ENCODE measurements around the gene RMC1.
"Not testable (repeated sequence)": the region's sequence is repeated elsewhere in the genome, so short reads cannot be mapped to it uniquely, and the experiment has no call there.

The RMC1 gene

DNA sequence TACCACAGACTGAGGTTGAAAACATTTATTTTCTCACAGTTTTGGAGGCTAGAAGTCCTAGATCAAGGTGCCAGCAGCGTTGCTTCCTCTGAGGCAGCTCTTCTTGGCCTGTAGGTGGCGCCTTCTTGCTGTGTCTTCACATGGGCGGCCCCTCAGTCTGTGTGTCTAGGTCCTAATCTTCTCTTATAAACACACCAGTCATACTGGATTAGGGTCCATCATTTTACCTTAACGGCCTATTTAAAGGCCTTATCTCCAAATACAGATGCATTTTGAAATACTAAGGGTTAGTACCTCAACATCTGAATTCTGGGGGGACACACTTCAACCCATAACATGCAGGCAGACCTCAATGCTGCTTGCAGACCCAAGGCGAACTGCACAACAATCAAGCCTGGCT is 4.4 kb upstream of the RMC1 start:
- peak; percentile 88 to 95 for DNase-seq

DNA sequence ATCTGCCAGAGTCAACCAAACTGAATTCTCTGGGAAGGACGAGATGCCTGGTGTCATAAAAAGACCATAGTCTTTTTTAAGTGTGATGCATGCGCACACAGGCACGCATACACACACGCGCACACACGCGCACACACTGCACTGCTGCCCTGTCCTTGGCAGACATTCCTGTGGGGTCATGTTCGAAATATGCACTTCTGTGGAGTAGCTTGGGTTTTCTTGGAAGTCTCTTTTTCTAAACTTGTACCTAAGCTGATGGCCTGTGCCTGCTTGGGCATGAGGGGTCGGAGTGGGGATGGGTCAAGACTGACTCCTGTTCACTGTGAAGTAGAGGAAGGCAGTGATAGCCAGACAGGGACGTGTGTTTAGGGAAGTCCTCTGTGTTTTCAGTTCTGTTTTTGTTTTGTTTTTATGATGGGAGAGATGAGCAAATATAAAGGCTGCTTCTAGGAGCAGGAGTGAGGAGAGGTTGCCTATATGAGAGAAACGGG is 4.0 kb upstream of the RMC1 start:
- no peak for DNase-seq

DNA sequence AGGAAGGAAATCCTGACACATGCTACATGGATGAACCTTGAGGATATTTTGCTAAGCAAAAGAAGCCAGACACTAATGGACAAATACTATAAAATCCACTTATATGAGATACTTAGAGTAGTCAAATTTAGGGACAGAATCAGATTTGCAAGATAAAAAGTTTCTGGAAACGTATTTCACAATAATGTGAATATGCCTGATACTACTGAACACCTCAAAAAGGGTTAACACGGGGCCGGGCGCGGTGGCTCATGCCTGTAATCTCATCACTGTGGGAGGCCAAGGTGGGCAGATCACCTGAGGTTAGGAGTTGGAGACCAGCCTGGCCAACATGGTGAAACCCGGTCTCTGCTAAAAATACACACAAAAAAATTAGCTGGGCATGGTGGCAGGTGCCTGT is 1.7 kb upstream of the RMC1 start:
- DNase-seq, result no peak

DNA sequence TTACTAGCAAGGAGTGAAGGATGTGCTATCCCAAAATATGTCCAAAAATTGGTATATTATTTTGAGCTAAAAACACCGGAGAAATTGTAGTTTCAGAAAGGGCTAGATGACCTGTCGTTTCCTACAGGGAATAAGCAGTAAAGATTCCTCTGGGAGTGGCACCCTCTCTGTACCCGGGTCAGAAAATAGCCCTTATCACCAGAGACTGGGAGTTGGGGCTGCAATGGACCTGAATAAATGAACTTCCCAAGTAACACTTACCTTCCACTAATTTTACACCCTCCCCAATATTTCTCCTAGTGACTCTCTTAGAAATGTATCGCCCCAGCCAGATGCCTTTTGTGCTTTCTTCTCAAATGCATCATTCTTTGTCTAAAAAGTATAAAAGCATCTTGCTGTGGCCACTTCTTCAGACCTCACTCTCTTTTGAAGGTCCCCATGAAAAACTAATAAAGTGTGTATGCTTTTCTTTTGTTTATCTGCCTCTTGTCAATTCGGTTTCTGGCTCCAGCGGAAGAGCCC is 734 bp upstream of the RMC1 start:
- no peak for DNase-seq

DNA sequence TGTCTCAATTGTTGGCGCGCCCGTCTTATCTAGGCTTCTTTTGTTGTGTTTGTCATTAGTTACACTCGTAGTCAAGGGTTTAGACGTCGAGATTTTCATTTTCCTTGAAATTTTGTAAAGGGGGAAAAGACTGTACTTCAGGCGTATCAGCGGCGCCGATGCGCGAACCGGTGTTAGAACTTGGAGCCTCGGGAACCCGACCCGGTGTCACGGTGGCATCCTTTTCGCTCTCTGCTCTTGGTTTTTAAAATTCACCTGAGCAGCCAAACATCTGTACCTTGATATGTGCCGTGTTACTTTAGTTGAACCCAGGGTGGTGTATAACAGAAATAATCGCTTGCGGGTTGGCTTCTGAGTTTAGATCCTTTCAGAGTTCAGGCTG is 643 bp downstream of the RMC1 start:
- DNase-seq, result peak in 1 of 2 experiments; percentile 5

DNA sequence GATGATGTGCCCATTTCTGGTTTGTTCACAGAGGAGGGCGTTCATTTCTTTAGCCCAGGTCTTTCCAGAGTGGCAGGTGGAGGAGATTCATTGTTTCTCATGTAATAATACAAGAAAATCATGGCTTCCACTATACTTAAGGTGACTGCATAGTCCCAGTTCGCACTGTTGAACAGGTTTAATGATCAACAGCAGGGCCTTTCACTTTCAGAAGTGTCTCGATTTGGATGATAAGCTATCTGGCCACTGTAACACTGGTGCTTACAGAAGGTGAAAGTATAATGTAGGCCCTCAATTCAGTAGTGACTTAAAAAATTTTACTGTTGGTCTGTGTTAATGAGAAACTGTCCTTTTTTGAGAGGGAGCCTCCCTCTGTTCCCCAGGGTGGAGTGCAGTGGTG is 1.4 kb downstream of the RMC1 start:
- no peak for DNase-seq

DNA sequence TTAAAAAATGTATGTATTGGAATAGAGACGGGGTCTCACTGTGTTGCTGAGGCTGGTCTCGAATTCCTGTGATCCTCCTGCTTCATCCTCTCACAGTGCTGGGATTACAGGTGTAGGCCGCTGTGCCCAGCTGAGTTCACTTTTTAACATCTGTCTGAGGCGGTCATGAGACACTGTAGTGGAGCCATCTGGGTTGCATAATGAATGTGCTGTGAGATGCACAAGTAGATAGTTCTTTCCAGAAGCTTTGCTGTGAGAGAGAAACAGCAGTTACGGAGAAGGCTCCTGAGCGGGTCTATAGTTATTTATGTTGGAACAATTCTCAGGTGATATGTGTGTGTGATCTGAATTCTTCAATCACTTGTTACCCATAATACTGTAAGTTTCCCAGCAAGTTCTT is 3.1 kb downstream of the RMC1 start:
- no peak for DNase-seq

DNA sequence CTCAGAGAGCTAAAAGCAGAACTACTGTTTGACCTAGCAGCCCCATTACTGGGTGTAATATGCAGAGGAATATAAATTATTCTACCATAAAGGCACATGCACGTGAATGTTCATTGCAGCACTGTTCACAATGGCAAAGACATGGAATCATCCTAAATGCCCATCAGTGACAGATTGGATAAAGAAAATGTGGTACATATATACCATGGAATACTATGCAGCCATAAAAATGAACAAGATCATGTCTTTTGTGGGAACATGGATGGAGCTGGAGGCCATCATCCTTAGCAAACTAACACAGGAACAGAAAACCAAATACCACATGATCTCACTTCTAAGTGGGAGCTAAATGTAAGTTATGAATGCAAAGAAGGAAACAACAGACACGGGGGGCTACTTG is 7.6 kb downstream of the RMC1 start:
- DNase-seq, result not testable (repeated sequence)

DNA sequence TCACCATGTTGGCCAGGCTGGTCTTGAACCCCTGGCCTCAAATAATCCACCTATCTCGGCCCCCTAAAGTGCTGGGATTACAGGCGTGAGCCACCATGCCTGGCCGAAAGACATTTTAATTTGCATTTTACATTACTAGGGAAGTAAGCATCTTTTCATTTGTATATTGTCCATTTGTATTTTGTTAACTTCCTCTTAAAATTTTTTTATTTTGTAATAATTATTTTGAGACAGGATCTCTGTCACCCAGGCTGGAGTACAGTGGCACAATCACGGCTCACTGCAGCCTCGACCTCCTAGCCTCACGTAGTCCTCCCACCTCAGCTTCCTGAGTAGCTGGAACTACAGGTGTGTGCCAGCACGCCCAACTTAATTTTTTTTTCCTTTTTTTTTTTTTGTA is 8.9 kb downstream of the RMC1 start:
- not testable (repeated sequence) for DNase-seq

DNA sequence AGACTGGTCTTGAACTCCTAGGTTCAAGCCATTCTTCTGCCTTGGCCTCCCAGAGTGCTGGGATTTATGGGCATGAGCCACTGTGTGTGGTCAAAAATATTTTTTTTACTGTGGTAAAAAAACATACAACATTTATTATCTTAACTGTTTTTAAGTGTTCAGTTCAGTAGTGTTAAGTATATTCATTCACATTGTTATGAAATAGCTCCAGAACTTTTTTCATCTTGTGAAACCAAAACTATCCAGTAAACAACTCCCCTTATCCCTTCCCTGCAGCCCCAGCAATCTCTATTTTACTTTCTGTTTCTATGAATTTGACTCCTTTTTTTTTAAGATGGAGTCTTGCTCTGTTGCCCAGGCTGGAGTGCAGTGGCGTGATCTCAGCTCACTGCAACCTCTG is 9.3 kb downstream of the RMC1 start:
- DNase-seq, result no peak

DNA sequence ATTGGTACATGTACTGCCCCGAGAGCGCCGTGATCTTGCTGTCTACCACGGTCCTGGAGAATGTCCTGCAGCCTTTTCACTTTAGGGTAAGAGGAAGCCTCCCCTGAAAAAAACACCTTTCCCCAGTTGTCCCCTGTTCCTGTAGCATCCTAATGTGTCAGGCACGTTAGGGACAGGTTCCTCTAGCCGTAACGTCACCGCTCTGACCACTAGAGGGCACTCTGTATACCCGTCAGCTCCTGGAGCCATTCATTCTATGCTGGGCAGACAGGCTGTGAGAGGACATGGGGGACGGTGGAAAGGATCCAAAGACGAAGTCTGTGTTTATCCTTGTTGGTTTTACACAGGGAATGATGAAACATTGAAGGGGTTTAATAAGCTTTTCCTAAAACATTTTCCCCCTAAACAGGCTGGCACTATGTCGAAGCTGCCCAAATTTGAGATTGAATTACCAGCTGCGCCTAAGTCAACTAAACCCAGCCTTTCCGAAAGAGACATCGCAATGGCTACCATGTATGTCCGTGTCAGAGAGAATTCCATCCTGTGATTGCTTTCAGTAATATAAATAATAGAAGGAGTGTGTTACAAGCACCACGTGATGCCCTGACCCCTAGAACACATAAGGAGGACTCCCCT is 12.7 kb downstream of the RMC1 start:
- peak; percentile 79 to 83 for DNase-seq

DNA sequence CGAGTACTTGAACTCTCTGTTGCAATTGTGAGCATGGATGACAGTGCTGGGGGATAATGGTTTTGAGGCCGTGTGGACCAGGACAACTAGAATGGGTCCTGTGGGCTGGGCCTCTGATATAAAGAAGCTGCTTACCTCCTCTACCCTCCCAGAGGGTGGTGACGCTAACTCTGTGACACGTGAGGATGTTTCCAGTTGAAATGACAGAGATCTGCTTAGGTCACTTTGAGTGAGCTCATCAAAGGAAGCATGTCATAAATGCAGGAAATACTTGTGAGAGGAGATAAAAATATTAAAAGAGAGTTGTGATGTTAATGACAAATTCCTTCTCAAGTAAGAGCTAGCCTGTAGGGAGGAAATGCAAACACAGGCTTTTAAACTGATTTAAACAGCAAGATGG is 16.4 kb downstream of the RMC1 start:
- DNase-seq, result no peak

DNA sequence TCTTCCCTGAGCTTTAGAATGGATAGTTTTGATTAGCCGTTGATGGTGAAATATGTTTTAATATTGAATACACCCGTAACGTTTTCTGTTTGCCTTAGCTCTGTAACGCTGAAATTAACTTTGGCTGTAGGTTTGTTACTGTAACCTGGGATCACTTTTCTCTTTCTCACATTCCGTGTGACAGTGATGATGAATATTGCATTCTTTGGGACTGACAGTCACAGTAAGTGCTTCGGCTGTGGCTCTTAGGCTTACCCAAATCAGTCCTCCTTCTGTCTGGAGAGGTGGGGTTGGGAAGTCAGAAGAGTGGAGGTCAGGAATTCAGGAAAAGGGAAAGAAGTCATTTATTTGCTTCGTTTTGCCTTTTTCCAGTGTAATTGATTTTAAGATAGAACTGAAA is 18.0 kb downstream of the RMC1 start:
- DNase-seq, result no peak

DNA sequence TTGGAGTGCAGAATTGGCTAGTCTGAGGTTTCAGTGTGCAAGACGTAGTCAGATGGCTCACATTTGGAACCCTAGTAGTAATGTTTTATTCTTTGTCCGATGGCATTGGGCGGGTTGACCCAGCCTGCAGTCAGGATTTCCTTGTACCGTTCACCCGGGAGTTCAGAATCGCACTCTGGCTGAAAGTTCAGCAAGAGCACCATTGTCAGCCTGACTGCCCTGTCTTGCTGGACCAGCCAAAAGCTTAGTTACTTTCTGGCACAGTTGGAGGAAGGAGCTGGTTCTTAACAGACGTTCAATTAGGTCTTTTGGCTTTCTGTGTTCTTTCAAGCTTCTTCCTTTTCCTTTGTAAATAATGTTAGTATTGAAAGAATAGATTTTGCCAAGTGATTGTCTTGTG is 18.6 kb downstream of the RMC1 start:
- DNase-seq, result no peak

DNA sequence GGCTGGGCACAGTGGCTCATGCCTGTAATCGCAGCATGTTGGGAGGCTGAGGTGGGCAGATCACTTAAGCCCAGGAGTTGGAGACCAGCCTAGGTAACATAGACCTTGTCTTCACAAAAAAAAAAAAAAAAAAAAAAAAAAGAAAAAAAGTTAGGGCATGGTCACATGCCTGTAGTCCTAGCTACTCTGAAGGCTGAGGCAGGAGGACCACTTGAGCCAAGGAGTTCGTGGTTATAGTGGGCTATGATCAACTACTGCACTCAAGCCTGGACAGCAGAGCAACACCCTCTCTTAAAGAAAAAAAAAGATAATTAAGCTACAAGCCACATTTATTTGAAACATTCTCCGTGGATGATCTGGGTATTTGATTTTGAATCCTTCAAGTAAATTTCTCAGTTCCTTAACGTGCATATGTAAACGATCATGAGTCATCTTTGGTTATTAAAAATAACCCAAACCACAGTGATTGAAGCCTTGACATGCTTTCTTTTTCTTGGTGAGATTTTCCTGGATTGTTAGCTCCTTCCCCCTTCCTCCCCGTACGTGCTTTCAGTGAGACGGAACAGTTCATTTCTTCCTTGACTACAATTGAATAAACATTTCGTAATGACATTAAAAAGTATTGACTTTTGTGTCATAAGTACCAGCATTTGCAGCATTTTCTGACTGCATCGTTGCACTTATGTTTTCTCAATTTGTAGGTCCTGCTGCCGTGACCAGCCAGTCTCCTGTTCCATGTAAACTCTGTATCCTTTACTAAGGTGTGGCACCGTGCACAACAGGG is 20.3 kb downstream of the RMC1 start:
- no peak for DNase-seq

DNA sequence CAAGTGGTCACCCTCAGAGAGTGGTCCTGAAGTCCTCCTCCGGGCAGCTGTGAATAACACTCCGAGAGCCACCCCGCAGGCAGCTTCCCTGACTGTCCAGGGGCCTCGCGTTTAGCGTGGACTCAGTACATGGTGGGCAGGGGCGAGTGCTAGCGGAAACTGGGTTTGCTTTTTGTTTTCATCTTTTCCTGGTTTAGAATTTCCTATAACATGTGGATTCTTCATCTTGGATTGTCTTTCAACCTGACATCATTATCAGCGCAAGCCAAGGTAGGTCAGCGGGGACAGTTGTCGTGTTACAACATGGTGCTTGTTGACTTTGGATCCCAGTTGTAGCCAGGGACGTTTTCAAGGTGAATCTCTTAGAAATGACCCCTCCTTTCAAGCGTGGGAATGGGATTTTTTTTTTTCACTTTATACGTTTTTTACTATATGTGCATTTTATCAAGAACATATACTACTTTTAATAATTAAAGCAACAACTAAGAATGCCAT is 20.9 kb downstream of the RMC1 start:
- no peak for DNase-seq

DNA sequence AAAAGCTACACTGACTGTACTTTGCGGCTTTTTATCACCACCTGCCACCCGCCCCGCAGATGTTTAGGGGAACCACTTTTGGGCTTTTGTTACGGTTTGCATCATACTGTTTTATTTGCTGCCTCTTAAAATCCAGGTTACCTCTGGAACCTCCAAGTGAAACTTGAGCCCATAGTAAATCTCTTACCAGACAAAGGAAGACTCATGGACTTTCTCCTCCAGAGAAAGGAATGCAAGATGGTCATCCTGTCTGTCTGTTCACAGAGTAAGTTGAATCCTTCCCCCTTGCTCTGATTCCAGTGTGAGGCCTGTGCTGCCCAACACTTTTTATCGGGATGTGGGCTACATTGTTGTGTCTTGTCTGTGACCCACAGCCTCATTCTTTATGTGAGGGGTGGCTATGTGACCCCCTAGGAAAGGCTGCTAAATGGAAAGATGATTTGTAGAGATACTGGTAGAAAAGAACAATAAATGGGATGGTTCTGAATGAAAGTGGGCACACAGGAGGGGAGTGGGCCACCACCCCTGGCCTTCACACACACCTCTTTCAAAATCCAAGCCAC is 23.3 kb downstream of the RMC1 start:
- DNase-seq, result no peak

DNA sequence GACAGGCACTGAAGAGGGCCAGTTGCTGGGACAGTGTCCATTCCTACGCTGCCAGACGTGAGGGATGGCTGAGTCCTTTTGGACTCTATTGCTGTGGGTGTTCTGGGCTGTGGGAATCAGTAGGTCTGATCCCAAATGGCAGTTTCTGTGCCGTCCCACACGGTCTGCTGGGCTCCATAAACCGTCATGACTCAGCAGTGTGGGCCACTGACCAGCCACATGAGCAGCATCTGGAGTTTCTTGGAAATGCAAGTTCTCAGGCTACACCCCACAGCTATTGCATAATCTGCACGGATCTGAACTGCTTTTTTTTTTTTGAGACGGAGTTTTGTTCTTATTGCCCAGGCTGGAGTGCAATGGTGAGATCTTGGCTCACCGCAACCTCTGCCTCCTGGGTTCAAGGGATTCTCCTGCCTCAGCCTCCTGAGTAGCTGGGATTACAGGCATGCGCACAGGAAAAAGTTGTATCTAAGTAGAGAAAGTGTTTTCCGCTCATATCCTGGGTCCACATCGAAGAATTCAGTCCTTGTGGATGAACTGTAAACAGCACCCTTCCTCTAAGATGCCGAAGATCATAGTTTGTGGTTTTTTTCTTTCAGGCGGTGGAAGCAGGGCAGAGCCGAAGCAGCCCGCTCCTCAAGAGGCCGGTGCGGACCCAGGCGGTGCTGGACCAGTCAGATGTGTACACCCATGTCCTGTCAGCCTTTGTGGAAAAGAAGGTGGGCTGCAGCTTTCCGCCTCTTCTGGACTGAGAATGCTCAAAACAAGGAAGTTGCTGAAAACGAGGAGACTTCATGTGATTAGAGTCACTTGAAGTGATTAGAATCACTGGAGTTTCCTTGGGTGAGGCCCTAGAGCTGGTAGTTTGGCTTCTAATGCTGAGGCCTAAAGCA is 25.5 kb downstream of the RMC1 start:
- no peak for DNase-seq

DNA sequence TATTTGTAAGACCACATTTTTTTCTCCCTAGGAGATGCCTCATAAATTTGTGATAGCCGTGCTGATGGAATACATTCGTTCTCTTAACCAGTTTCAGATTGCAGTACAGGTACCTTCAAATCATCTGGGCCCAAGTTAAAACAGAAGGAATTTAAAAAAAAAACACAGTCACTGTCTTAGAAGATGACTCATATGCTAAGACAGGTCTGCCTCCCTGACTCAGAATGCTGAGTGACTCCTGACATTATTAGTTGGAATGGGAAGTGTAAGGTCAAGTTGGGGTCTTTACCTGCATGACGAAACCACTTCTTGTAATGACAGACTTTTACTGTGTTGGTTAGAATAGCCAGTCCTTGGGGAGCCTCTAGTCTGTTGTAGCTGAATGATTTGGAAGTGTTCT is 26.3 kb downstream of the RMC1 start:
- DNase-seq, result no peak

DNA sequence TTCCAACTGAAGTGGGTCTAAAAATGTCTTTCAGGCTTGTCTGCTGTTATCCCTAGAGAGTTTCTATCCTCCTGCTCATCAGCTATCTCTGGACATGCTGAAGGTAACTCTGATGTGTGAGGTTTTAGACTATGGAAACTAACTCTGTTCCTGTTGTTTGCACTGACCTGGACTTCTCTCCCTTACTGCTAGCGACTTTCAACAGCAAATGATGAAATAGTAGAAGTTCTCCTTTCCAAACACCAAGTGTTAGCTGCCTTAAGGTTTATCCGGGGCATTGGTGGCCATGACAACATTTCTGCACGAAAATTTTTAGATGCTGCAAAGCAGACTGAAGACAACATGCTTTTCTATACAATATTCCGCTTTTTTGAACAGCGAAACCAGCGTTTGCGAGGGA is 26.9 kb downstream of the RMC1 start:
- no peak for DNase-seq

DNA sequence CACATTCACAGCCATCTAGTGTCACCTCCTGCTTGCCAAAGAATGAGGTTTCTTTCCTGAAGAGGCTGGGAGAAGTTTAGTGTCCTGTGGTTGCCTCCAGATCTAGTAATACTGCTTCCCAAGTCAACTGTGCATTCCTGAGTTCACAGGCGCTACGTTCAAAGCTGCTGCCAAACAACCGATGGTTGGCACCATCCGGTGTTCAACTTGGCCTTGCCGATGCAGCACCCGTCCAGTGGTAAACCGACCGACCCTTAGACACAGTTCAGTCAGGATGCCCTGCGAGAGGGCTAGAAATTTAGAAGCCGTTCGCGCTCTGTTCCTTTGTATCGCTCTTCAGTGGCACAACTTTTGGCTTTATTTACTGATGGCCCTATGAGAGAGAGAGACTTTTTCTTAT is 28.6 kb downstream of the RMC1 start:
- DNase-seq, result no peak

DNA sequence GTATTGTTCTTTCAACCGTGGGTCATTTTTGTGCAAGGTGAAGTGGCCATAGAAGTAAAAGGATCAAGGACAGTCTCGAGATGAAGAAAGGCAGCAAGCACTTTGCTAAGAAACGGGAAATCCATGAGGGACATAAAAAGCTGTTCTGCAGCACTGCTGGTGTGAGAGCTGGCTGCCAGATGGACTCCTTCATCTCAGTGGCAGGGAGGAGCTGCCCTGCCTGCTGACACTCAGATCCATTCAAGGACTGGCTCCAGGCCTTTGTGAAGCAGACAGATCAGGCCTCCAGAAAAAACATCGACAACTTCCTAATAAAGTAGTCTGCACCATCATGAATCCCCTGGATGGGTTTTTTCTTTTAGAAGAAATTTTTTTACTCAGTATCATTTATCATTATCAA is 29.5 kb downstream of the RMC1 start:
- no peak for DNase-seq

DNA sequence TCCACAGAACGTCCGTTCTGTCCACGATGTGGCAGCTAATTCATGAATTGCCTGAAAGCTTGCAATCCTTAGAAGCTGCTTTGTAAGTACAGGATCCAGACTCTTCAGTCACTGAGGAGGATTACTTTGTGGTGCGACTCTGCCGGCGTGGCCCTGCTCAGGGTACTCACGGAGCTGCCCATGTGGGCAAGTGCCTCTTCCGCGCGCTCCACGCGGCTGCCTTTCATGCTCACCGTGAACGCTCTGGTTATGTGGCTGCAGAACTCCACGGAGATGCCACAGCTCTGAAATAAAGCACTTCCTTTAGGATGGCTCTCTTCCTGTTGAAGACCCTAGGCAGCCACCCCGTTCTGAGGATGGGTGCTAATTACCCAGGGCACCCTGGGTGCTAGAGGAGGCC is 31.0 kb downstream of the RMC1 start:
- DNase-seq, result no peak
